Activated CD8-positive, alpha-beta T cell treated with anti-CD3 and anti-CD28 coated beads, Interleukin-2, amount 10 ng/mL, durations not matched to agents 7 days and 5 days (primary cell): Measurements from ENCODE around the gene JSRP1. TPM values are rescaled to one million over a fixed set of nuclear protein-coding genes. Genes with fewer than 3 reads are reported as not detected.
A peak's percentile ranks its signal among the peaks of the same experiment; 100 is the strongest.

ENCODE experiments used
- ATAC-seq: fragments of 150-1000 bp; cut with Tn5 transposase; one replicate; pipeline ENCODE4 v1.10.0; 2021; ENCODE audit warnings: moderate library complexity
- CTCF ChIA-PET: fragments of 350-600 bp; sonication (Branson Sonifier 250); formaldehyde crosslinking; loops from one replicate; lab custom pipeline; 2021; ENCODE audit warnings: antibody characterized with exemption; lab: Charles Lee
- POLR2A ChIA-PET: fragments of 350-600 bp; sonication (Branson Sonifier 250); formaldehyde crosslinking; loops from one replicate; lab custom pipeline; 2021; ENCODE audit warnings: antibody characterized with exemption; lab: Charles Lee
- DNase-seq: peaks from one replicate; pipeline ENCODE4 v3.0.0-alpha.2; 2020
- H3K27ac Mint-ChIP-seq: one replicate; pipeline ENCODE4 v1.8.0; 2021; ENCODE audit warnings: mild to moderate bottlenecking, mixed read lengths
- H3K27me3 Mint-ChIP-seq: one replicate; pipeline ENCODE4 v1.8.0; 2021; ENCODE audit warnings: low read depth, mixed read lengths
- H3K36me3 Mint-ChIP-seq: one replicate; pipeline ENCODE4 v1.8.0; 2021; ENCODE audit warnings: low read depth, mixed read lengths
- H3K4me1 Mint-ChIP-seq: one replicate; pipeline ENCODE4 v1.8.0; 2021; ENCODE audit warnings: low read depth, mixed read lengths
- H3K4me3 Mint-ChIP-seq: one replicate; pipeline ENCODE4 v1.8.0; 2021; ENCODE audit warnings: mild to moderate bottlenecking, mixed read lengths
- H3K9me3 Mint-ChIP-seq: one replicate; pipeline ENCODE4 v1.8.0; 2022; ENCODE audit warnings: mixed read lengths; ENCODE audit not compliant: insufficient read depth
- total RNA-seq, 2 experiments: library from RNA; stranded (reverse); gene quantifications; one replicate each; pipeline ENCODE4 v1.2.3, GENCODE V29; 2021

The JSRP1 gene
- total RNA-seq, 2 experiments from 2014 or later: not detected

DNA sequence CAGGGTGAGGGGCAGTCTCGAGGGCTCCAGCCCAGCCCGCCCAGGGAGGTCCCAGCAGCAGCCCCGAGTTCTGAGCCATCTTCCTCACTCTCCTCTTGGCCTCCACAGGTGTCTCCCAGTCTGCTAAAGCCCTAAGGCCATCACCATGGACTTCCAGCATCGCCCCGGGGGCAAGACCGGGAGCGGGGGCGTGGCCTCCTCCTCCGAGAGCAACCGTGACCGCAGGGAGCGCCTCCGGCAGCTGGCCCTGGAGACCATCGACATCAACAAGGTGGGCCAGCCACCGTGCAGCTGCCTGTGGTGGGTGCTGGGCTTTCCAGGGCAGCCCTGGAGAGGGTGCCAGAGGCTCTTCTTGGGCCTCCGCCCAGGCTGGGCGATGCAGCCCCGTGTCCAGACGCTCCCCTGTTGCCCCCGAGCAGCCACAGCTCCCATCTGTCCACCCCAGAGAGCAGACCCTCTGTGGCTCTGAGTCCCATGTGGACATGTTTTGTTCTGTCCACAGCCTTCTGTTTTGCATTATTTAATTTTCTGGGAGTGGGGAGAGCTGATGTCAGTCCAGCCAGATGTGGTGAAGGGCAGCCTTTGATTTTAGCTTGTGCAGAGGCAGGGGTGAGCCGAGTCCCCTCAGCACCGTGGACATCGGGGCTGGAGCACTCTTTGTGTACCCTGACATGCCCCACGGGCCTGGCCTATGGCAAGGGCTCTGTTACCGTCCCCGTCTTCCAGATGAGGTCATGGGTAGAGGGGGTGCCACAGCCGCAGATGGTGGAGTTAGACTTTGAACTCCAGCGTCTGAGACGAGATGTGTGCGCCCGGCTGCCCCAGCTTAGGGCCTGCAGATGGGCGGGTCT lies 12.7 kb downstream of the JSRP1 start:
- Mint-ChIP-seq H3K27ac (no peak overlapping the region), H3K4me1 (peaks cover 42% of the 10 kb centered on the region), H3K9me3 (no peaks in the 10 kb centered on the region), H3K27me3 (no peaks in the 10 kb centered on the region), H3K36me3 (peaks cover 61% of the 10 kb centered on the region), H3K4me3 (no peak overlapping the region)
- DNase-seq (no peak), ATAC-seq (no peak)
- POLR2A ChIA-PET: no interaction called here
- CTCF ChIA-PET: no interaction called here

GRCh38 chr19:2242816-2243215 lies 13.4 kb downstream of the JSRP1 start:
- H3K36me3 Mint-ChIP-seq: peaks cover 66% of the 10 kb centered on the region

GRCh38 chr19:2242092-2242537 lies 14.1 kb downstream of the JSRP1 start:
- no peak for ATAC-seq
- Mint-ChIP-seq H3K9me3 (no peaks in the 10 kb centered on the region), H3K27ac (no peak overlapping the region), H3K4me3 (no peak overlapping the region), H3K27me3 (no peaks in the 10 kb centered on the region), H3K36me3 (peaks cover 68% of the 10 kb centered on the region), H3K4me1 (peaks cover 54% of the 10 kb centered on the region)
- no peak for DNase-seq
- POLR2A ChIA-PET: no interaction called here
- CTCF ChIA-PET: interaction anchor here (2.3 kb wide), 1 partner anchor 29 kb away, joined by 5 read pairs; no protein-coding TSS in a partner anchor

More at GRCh38 chr19:2242816-2243215, 13.4 kb downstream of the JSRP1 start:
- ATAC-seq (no peak), DNase-seq (no peak)
- Mint-ChIP-seq H3K4me3 (no peak overlapping the region), H3K27ac (no peak overlapping the region), H3K4me1 (peaks cover 49% of the 10 kb centered on the region), H3K27me3 (no peaks in the 10 kb centered on the region), H3K9me3 (no peaks in the 10 kb centered on the region)
- CTCF ChIA-PET: no interaction called here
- POLR2A ChIA-PET: no interaction called here

- ATAC-seq (no peak), DNase-seq (no peak)
- CTCF ChIA-PET: interaction anchor here (1.4 to 4.0 kb wide), 6 partner anchors 12 to 151 kb away, joined by 3 to 25 read pairs (median 8); no protein-coding TSS in a partner anchor
- Mint-ChIP-seq H3K4me3 (peak overlapping the region; percentile 99), H3K27ac (peak overlapping the region; percentile 80), H3K4me1 (peaks cover 56% of the 10 kb centered on the region), H3K9me3 (no peaks in the 10 kb centered on the region), H3K27me3 (no peaks in the 10 kb centered on the region), H3K36me3 (peaks cover 66% of the 10 kb centered on the region)
- POLR2A ChIA-PET: interaction anchor here (0.5 to 4.6 kb wide), 6 partner anchors 8 to 1644 kb away, joined by 3 to 30 read pairs (median 6); partner anchors contain the start of gene AMH
Measured at GRCh38 chr19:2240881-2241760, 15.1 kb downstream of the JSRP1 start.

DNA sequence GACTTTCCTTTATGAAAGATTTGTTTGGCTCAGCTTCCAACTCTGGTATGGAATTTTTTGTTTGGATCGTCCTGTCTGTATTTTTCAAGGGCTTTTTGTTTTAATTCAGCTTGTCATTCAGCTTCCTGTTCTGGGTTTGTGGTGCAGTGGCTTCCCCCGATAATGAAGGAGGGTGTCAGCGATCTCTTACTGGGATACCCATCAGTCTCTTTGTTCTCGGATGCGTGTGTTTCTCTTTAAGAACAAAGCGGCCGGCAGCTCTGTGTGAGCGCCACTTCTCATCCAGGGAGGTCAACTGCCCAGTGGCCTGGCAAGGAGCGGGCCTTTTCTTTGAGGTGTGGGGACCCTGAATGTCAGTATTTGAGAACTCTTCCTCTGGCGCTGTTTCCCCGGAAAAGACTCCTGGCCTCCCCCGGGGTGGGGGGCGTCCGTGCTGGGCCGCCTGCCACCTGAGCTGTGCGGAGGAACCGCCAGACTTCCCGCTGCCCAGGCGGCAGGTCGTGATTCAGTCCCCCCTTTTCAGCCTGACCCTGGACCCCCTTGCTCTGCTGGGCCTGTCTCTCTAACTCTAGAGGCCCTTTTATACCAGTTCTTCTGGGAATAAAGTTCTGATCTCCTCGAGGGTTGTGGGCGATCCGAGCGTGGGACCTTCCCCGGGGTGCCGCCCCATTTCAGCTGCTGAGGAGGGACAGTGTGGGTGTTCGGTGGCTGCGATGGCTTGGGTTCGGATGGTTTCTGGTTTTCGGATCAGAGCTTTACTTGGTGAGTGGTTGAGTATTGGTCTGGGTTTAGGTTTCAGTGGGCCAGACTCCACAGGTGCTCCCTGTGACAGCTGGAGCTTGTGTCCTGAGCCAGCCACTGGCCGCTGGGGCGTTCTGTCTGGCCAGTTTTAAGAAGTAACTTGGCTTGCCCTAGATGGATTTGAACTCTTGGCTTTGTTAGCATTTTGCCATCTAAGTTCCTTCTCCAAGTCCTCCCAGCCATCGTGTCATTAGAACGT lies 16.1 kb downstream of the JSRP1 start:
- Mint-ChIP-seq H3K4me1 (peaks cover 58% of the 10 kb centered on the region), H3K27ac (peak overlapping the region; percentile 100), H3K36me3 (peaks cover 62% of the 10 kb centered on the region), H3K27me3 (no peaks in the 10 kb centered on the region), H3K9me3 (no peaks in the 10 kb centered on the region), H3K4me3 (peak overlapping the region; percentile 99)
- ATAC-seq (no peak), DNase-seq (peak; percentile 71)
- POLR2A ChIA-PET: interaction anchor here (0.8 to 4.6 kb wide), 9 partner anchors 9 to 322 kb away, joined by 3 to 30 read pairs (median 4); partner anchors contain the start of genes AMH, JSRP1 and LSM7
- CTCF ChIA-PET: interaction anchor here (0.9 to 4.0 kb wide), 10 partner anchors 13 to 154 kb away, joined by 3 to 32 read pairs (median 6); no protein-coding TSS in a partner anchor

- no peak for DNase-seq
- H3K36me3 Mint-ChIP-seq: peaks cover 61% of the 10 kb centered on the region
- CTCF ChIA-PET: interaction anchor here (0.9 to 4.0 kb wide), 11 partner anchors 14 to 382 kb away, joined by 4 to 32 read pairs (median 7); partner anchors contain the start of genes LSM7 and SPPL2B
- POLR2A ChIA-PET: interaction anchor here (0.7 to 4.6 kb wide), 8 partner anchors 10 to 186 kb away, joined by 3 to 30 read pairs (median 7); partner anchors contain the start of genes AMH, JSRP1 and LSM7
- no peaks in the 10 kb centered on the region for H3K9me3 Mint-ChIP-seq
- H3K27ac Mint-ChIP-seq: peak overlapping the region; percentile 100
- H3K4me1 Mint-ChIP-seq: peaks cover 67% of the 10 kb centered on the region
- no peak for ATAC-seq
- no peaks in the 10 kb centered on the region for H3K27me3 Mint-ChIP-seq
- H3K4me3 Mint-ChIP-seq: peak overlapping the region; percentile 99
Measured at GRCh38 chr19:2239173-2239572, 17.0 kb downstream of the JSRP1 start.

DNA sequence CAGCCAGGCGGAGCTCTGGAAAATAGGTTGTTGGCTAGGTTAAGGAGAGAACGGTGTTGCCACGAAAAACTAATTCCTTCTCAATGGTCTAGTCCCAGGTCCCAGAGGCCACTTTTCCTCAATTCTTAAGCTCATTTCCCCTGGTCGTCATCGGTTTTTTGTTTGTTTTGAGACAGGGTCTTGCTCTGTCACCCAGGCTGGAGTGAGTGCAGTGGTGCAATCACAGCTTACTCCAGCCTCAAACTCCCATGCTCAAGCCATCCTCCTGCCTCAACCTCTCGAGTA lies 18.4 kb downstream of the JSRP1 start:
- CTCF ChIA-PET: interaction anchor here (0.8 to 4.0 kb wide), 14 partner anchors 15 to 383 kb away, joined by 3 to 32 read pairs (median 4); partner anchors contain the start of genes AP3D1, LSM7 and SPPL2B
- peak overlapping the region; percentile 100 for H3K27ac Mint-ChIP-seq

GRCh38 chr19:2237051-2237868 lies 19.0 kb downstream of the JSRP1 start:
- Mint-ChIP-seq H3K27me3 (no peaks in the 10 kb centered on the region), H3K36me3 (peaks cover 64% of the 10 kb centered on the region), H3K4me1 (peaks cover 69% of the 10 kb centered on the region), H3K9me3 (no peaks in the 10 kb centered on the region), H3K27ac (peak overlapping the region; percentile 100), H3K4me3 (peak overlapping the region; percentile 99)
- POLR2A ChIA-PET: interaction anchor here (0.8 to 4.6 kb wide), 7 partner anchors 10 to 219 kb away, joined by 3 to 30 read pairs (median 5); partner anchors contain the start of gene LMNB2
- CTCF ChIA-PET: interaction anchor here (0.8 to 4.0 kb wide), 11 partner anchors 16 to 383 kb away, joined by 3 to 32 read pairs (median 4); partner anchors contain the start of gene AP3D1
- ATAC-seq: no peak
- DNase-seq: no peak

More for the DNA sequence above, 18.4 kb downstream of the JSRP1 start:
- DNase-seq: no peak
- peak overlapping the region; percentile 99 for H3K4me3 Mint-ChIP-seq
- POLR2A ChIA-PET: interaction anchor here (0.8 to 4.6 kb wide), 8 partner anchors 10 to 219 kb away, joined by 3 to 30 read pairs (median 4); partner anchors contain the start of genes LMNB2 and LSM7
- H3K36me3 Mint-ChIP-seq: peaks cover 64% of the 10 kb centered on the region
- peaks cover 75% of the 10 kb centered on the region for H3K4me1 Mint-ChIP-seq
- H3K9me3 Mint-ChIP-seq: no peaks in the 10 kb centered on the region
- no peaks in the 10 kb centered on the region for H3K27me3 Mint-ChIP-seq
- no peak for ATAC-seq

GRCh38 chr19:2236314-2237050 lies 19.7 kb downstream of the JSRP1 start, which contains the start of the genes PLEKHJ1 and SF3A2:
Gene PLEKHJ1 (minus strand): TSS chr19:2236329. CDS start chr19:2236248, 81 bp downstream.
Gene SF3A2 (plus strand): TSS chr19:2236824. CDS start chr19:2243419, 6,595 bp downstream.
- Mint-ChIP-seq H3K36me3 (peaks cover 62% of the 10 kb centered on the region), H3K4me1 (peaks cover 61% of the 10 kb centered on the region), H3K27ac (peak within 1 kb of the TSS; percentile 100), H3K27me3 (no peaks in the 10 kb centered on the region), H3K9me3 (no peaks in the 10 kb centered on the region), H3K4me3 (peak within 1 kb of the TSS; percentile 99)
- ChIA-PET POLR2A (interaction anchor here (0.7 to 4.6 kb wide), 5 partner anchors 33 to 240 kb away, joined by 3 to 30 read pairs (median 4); partner anchors contain the start of gene GADD45B), CTCF (interaction anchor here (0.6 to 4.0 kb wide), 9 partner anchors 36 to 240 kb away, joined by 3 to 25 read pairs (median 3); partner anchors contain the start of genes GADD45B and PEAK3)
- ATAC-seq (peak; percentile 87), DNase-seq (peak; percentile 98)
